ENCODE measurements around the gene SETD5. TPM values are rescaled to one million over a fixed set of nuclear protein-coding genes. Genes with fewer than 3 reads are reported as not detected.

SETD5 gene
- total and polyA plus RNA-seq, 2 experiments from 2014 or later: 176 to 275 TPM

GRCh38 chr3:9507586-9508578 is 110.5 kb downstream of the SETD5 start:
- no peaks in the 10 kb centered on the region for H3K9me3 ChIP-seq (ENCODE audit: low read depth)
- no peak overlapping the region for H3K27ac ChIP-seq
- no peaks in the 10 kb centered on the region for H3K4me1 ChIP-seq (ENCODE audit: low read depth)
- no peaks in the 10 kb centered on the region for H3K36me3 ChIP-seq
- no peak overlapping the region for H3K4me3 ChIP-seq
- DNase-seq (ENCODE audit: low read depth in 1 of 2, low spot score in 1 of 2): no peak
- TF ChIP-seq, protein P1, sequence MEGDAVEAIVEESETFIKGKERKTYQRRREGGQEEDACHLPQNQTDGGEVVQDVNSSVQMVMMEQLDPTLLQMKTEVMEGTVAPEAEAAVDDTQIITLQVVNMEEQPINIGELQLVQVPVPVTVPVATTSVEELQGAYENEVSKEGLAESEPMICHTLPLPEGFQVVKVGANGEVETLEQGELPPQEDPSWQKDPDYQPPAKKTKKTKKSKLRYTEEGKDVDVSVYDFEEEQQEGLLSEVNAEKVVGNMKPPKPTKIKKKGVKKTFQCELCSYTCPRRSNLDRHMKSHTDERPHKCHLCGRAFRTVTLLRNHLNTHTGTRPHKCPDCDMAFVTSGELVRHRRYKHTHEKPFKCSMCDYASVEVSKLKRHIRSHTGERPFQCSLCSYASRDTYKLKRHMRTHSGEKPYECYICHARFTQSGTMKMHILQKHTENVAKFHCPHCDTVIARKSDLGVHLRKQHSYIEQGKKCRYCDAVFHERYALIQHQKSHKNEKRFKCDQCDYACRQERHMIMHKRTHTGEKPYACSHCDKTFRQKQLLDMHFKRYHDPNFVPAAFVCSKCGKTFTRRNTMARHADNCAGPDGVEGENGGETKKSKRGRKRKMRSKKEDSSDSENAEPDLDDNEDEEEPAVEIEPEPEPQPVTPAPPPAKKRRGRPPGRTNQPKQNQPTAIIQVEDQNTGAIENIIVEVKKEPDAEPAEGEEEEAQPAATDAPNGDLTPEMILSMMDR (IDR thresholded peaks at IDR 0.05; ENCODE audit: low read depth, low read length): no peak
- peaks cover 28% of the 10 kb centered on the region for H3K27me3 ChIP-seq

GRCh38 chr3:9508781-9509180 is 111.4 kb downstream of the SETD5 start:
- no peak overlapping the region for H3K27ac ChIP-seq
- H3K4me3 ChIP-seq: no peak overlapping the region
- H3K9me3 ChIP-seq (ENCODE audit: low read depth): no peaks in the 10 kb centered on the region
- no peak for DNase-seq (ENCODE audit: low read depth in 1 of 2, low spot score in 1 of 2)
- no peaks in the 10 kb centered on the region for H3K4me1 ChIP-seq (ENCODE audit: low read depth)
- no peaks in the 10 kb centered on the region for H3K36me3 ChIP-seq
- H3K27me3 ChIP-seq: peaks cover 28% of the 10 kb centered on the region
- TF ChIP-seq, protein P1 (IDR thresholded peaks at IDR 0.05; ENCODE audit: low read depth, low read length): no peak

DNA sequence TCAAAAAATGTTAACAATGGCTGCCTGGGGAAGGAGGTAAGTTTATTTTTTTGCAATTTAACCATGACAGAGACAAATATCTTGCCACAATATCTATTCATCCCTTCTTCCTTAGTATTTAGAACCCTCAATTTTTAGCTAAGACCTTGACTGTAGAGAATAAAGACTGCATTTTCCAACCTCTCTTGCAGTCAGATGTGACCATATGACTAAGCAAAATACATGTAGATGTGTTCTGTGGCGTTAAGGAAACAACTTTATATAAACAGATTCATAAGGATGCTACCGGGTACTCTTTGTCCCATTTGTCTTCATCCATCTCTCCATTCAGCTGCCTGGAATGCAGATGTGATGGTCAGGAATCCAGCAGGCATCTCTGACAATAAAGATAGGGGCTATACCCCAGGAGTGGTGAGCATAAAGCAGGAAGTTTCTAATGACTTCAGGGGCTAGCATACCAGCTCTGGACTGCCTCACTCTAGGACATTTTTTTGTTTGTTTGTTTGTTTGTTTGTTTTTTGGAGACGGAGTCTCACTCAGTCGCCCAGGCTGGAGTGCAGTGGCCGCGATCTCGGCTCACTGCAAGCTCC is 115.1 kb downstream of the SETD5 start:
- no peaks in the 10 kb centered on the region for H3K36me3 ChIP-seq
- peaks cover 23% of the 10 kb centered on the region for H3K27me3 ChIP-seq
- H3K4me1 ChIP-seq (ENCODE audit: low read depth): no peaks in the 10 kb centered on the region
- no peaks in the 10 kb centered on the region for H3K9me3 ChIP-seq (ENCODE audit: low read depth)
- H3K4me3 ChIP-seq: no peak overlapping the region
- DNase-seq (ENCODE audit: low read depth in 1 of 2, low spot score in 1 of 2): no peak
- H3K27ac ChIP-seq: no peak overlapping the region
- TF ChIP-seq, protein P1 (IDR thresholded peaks at IDR 0.05; ENCODE audit: low read depth, low read length): no peak

DNA sequence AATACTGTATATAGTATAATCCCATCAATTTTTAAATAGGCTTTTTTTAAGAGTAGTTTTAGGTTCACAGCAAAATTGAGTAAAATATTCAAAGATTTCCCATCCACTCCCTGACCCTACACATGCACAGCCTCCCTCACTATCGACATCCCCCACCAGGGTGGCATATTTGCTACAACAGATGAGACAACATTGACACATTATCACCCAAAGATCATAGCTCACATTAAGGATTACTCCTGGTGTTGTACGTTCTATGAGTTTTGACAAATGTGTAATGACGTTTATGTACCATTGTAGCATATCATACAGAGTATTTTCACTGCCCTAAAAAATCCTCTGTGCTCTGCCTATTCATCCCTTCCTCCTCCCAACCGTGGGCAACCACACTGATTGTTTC is 116.9 kb downstream of the SETD5 start:
- Histone ChIP-seq H3K4me1 (ENCODE audit: low read depth) (no peaks in the 10 kb centered on the region), H3K9me3 (ENCODE audit: low read depth) (no peaks in the 10 kb centered on the region), H3K27ac (no peak overlapping the region), H3K27me3 (peaks cover 6% of the 10 kb centered on the region), H3K4me3 (no peak overlapping the region), H3K36me3 (no peaks in the 10 kb centered on the region)
- TF ChIP-seq, protein P1 (IDR thresholded peaks at IDR 0.05; ENCODE audit: low read depth, low read length): no peak
- DNase-seq (ENCODE audit: low read depth in 1 of 2, low spot score in 1 of 2): no peak

DNA sequence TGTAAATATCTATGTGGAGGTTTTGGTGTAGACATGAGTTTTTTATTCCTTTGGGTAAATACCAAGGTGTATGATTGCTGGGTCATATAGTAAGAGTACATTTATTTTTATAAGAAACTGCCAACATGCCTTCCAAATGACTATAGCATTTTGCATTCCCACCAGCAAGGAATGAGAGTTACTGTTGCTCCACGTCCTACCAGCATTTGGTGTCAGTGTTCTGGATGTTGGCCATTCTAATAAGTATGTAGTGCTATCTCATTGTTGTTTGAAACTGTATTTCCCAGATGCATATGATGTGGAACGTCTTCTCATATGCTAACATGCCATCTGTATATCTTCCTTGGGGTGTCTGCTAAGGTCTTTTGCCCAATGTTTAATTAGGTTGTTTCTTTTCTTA is 117.5 kb downstream of the SETD5 start:
- H3K9me3 ChIP-seq (ENCODE audit: low read depth): no peaks in the 10 kb centered on the region
- H3K4me3 ChIP-seq: no peak overlapping the region
- no peaks in the 10 kb centered on the region for H3K4me1 ChIP-seq (ENCODE audit: low read depth)
- H3K27me3 ChIP-seq: no peaks in the 10 kb centered on the region
- no peak overlapping the region for H3K27ac ChIP-seq
- TF ChIP-seq, protein P1 (IDR thresholded peaks at IDR 0.05; ENCODE audit: low read depth, low read length): no peak
- H3K36me3 ChIP-seq: no peaks in the 10 kb centered on the region
- no peak for DNase-seq (ENCODE audit: low read depth in 1 of 2, low spot score in 1 of 2)
